NCI-H2081 (cell line): ENCODE results near the gene CEND1.

Experiments used
- DNase-seq, 2 experiments: peaks; one replicate each; lab custom pipeline; 2025; lab: John Stamatoyannopoulos, UW

The CEND1 gene

GRCh38 chr11:794766-795633, 5.1 kb upstream of the CEND1 start:
- DNase-seq: no peak

- DNase-seq: no peak
Observed at GRCh38 chr11:794013-794765, 4.3 kb upstream of the CEND1 start.

GRCh38 chr11:793556-793955, 3.7 kb upstream of the CEND1 start:
- DNase-seq: no peak

GRCh38 chr11:792873-793272, 3.0 kb upstream of the CEND1 start:
- DNase-seq: no peak

- no peak for DNase-seq
Observed at GRCh38 chr11:792535-792821, 2.6 kb upstream of the CEND1 start.

- DNase-seq: no peak
Observed at GRCh38 chr11:791658-792534, 2.0 kb upstream of the CEND1 start.

- DNase-seq: no peak
Observed at GRCh38 chr11:790721-791564, 1.1 kb upstream of the CEND1 start.

- DNase-seq: no peak
Observed at GRCh38 chr11:788953-789940, 643 bp downstream of the CEND1 start.

GRCh38 chr11:788009-788640, 1.8 kb downstream of the CEND1 start:
- no peak for DNase-seq

- DNase-seq: no peak
Observed at GRCh38 chr11:787084-787675, 2.7 kb downstream of the CEND1 start.

- no peak for DNase-seq
Observed at GRCh38 chr11:786235-787083, 3.4 kb downstream of the CEND1 start.

GRCh38 chr11:783581-784015, 6.3 kb downstream of the CEND1 start:
- DNase-seq: peak; percentile 71 to 78

- no peak for DNase-seq
Observed at GRCh38 chr11:782264-783174, 7.4 kb downstream of the CEND1 start.

- DNase-seq: no peak
Observed at GRCh38 chr11:779955-780532, 9.8 kb downstream of the CEND1 start.

- no peak for DNase-seq
Observed at GRCh38 chr11:778976-779954, 10.6 kb downstream of the CEND1 start.
